Measurements from ENCODE around the gene MYH4. TPM values are rescaled to one million over a fixed set of nuclear protein-coding genes. Genes with fewer than 3 reads are reported as not detected.

The MYH4 gene
- total and polyA plus RNA-seq, 7 donors, result 0.06 to 0.54 (median 0.24) TPM; not detected in 1

DNA sequence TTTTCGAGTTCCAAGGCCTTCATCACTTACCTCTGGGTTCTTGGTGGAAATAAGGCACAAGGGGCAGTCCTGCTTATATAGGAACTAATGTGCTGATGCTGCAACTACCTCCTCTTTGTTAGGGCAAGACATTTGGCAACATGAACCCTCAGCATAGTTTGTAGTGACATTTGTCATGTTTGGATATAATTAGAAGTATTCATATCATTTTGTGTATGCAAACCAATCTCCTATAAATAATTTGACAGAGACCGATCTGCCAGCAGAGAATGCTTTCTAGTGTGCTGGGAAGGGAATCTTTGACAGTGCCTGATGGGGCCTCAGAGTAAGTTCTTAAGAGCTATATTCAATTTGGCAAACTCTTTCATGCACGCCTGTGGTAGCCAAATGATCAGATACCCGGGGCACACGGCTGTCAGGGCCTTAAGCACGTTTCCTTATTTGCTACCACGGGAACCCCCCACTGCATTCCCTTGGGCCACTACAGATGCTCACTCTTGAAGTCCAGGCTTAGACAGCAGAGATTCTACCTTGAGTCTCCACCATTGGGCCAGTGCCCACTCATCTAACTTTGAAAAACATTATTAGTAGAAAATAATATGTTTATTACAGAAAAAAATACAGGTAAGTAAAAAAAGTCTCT, 47.3 kb downstream of the MYH4 start, which contains the start of gene MYH8:
Gene MYH8 (minus strand): TSS at position 51 of the 643 bp plus-strand sequence. CDS start 1,723 bp downstream, outside the sequence.
- no peak for DNase-seq
- intact Hi-C loops (cut with DNase I), result no loop called here
- TF ChIP-seq, protein P1, sequence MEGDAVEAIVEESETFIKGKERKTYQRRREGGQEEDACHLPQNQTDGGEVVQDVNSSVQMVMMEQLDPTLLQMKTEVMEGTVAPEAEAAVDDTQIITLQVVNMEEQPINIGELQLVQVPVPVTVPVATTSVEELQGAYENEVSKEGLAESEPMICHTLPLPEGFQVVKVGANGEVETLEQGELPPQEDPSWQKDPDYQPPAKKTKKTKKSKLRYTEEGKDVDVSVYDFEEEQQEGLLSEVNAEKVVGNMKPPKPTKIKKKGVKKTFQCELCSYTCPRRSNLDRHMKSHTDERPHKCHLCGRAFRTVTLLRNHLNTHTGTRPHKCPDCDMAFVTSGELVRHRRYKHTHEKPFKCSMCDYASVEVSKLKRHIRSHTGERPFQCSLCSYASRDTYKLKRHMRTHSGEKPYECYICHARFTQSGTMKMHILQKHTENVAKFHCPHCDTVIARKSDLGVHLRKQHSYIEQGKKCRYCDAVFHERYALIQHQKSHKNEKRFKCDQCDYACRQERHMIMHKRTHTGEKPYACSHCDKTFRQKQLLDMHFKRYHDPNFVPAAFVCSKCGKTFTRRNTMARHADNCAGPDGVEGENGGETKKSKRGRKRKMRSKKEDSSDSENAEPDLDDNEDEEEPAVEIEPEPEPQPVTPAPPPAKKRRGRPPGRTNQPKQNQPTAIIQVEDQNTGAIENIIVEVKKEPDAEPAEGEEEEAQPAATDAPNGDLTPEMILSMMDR (IDR thresholded peaks at IDR 0.05), result no peak
- Histone ChIP-seq H3K4me1 (no peaks in the 10 kb centered on the region), H3K27me3 (ENCODE audit: insufficient read depth in 3 of 3, low read length in 2 of 3) (no peaks in the 10 kb centered on the region), H3K4me3 (no peak within 1 kb of the TSS), H3K36me3 (ENCODE audit: insufficient read depth in 1 of 2, low read depth in 1 of 2) (no peaks in the 10 kb centered on the region), H3K27ac (no peak within 1 kb of the TSS), H3K9me3 (no peaks in the 10 kb centered on the region)
- WGBS, 3 donors, result 40 to 56% (median 42%) methylated on average over 7 of the region's 7 CpGs
- ATAC-seq, result no peak

DNA sequence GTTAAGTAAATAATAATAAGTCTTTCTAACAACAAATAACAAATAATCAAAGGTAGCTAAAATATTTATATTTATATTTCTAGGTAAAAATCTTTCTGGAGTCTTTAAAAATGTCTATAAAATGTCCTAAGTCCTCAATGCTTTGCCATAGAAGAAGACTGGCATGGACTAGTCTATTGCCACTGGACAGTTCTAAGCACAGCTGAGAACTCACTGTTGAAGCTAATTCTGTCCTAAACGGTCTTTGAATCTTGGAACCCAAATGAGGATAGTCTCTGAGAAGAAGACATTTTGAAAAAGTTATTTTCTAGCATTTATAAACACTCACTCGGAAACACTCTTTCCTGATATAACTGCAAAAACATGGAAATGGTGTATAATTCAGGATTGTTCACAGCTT, 48.1 kb downstream of the MYH4 start:
- no peak overlapping the region for H3K27ac ChIP-seq
- no peaks in the 10 kb centered on the region for H3K9me3 ChIP-seq
- TF ChIP-seq, protein P1 (IDR thresholded peaks at IDR 0.05), result no peak
- H3K36me3 ChIP-seq (ENCODE audit: insufficient read depth in 1 of 2, low read depth in 1 of 2), result no peaks in the 10 kb centered on the region
- 56 to 72% (median 60%) methylated on average over 2 of the region's 2 CpGs for WGBS, 3 donors
- ATAC-seq (no peak), DNase-seq (no peak)
- intact Hi-C loops (cut with DNase I), result no loop called here
- H3K4me3 ChIP-seq, result no peak overlapping the region
- no peaks in the 10 kb centered on the region for H3K4me1 ChIP-seq
- no peaks in the 10 kb centered on the region for H3K27me3 ChIP-seq (ENCODE audit: insufficient read depth in 3 of 3, low read length in 2 of 3)

DNA sequence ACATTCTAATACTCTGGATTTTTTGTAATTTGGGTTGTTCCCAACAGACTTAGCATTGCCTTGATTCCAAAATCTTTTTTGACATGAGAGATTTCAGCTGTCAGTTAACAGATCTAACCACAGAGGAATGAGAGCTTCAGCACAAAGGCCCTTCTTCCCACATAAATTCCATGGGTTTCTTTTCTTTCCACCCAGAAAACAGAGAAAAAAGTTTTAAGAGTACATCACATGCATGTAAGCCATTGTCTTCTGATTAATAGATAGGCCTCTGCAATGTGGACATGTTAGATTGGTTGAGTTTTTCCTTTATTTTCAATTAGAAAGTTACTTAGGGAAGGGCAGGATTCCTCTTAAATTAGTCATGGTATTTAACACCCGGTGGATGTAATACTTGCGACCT, 48.5 kb downstream of the MYH4 start:
- intact Hi-C loops (cut with DNase I), result no loop called here
- Histone ChIP-seq H3K9me3 (no peaks in the 10 kb centered on the region), H3K36me3 (ENCODE audit: insufficient read depth in 1 of 2, low read depth in 1 of 2) (no peaks in the 10 kb centered on the region), H3K4me3 (no peak overlapping the region), H3K27ac (no peak overlapping the region), H3K27me3 (ENCODE audit: insufficient read depth in 3 of 3, low read length in 2 of 3) (no peaks in the 10 kb centered on the region), H3K4me1 (no peaks in the 10 kb centered on the region)
- WGBS, 3 donors, result 56 to 76% (median 64%) methylated on average over 2 of the region's 2 CpGs
- TF ChIP-seq, protein P1 (IDR thresholded peaks at IDR 0.05), result no peak
- no peak for DNase-seq
- ATAC-seq, result no peak

DNA sequence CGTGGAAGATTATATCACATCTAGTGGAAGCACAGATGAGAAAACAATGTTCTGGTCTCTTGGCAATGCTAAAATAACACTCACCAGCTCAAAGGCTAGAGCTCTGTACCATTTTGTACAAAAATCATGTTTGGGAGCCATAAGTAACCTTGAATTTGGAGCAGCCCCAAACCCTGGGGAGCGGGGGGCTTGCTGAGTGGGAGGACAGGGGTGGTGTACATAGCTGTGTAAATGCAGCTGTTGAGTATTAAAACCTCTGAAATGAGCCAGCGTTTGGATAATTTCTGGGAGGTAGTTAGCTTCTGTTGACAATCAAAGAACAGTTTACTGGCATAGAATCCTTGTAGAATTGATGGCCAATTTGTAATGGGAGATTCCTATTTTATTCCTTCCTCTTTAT, 51.9 kb downstream of the MYH4 start:
- DNase-seq (no peak), ATAC-seq (no peak)
- intact Hi-C loops (cut with DNase I), result no loop called here
- TF ChIP-seq, protein P1 (IDR thresholded peaks at IDR 0.05), result no peak
- 33 to 51% (median 38%) methylated on average over 3 of the region's 3 CpGs for WGBS, 3 donors
- H3K36me3 ChIP-seq (ENCODE audit: insufficient read depth in 1 of 2, low read depth in 1 of 2), result no peaks in the 10 kb centered on the region
- no peaks in the 10 kb centered on the region for H3K4me1 ChIP-seq
- H3K9me3 ChIP-seq, result no peaks in the 10 kb centered on the region
- H3K27me3 ChIP-seq (ENCODE audit: insufficient read depth in 3 of 3, low read length in 2 of 3), result no peaks in the 10 kb centered on the region
- no peak overlapping the region for H3K27ac ChIP-seq
- no peak overlapping the region for H3K4me3 ChIP-seq

DNA sequence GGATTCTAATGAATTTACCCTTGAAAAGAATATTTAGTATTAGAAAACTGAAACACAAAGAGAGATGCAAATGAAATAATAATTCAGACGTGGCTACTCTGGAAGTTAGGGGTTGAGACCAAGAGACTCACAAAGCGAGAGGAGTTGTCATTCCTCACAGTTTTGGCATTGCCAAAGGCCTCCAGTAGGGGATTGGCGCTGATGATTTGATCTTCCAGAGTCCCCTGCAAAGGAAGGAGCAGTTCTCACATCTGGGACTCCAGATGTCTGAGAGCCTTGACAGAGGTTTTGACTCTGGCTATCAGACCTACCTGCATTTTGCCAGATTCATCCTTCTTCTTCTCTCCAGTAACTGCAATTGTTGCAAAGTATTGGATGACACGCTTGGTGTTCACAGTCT, 54.2 kb downstream of the MYH4 start:
- DNase-seq (no peak), ATAC-seq (no peak)
- TF ChIP-seq, protein P1 (IDR thresholded peaks at IDR 0.05), result no peak
- Histone ChIP-seq H3K36me3 (ENCODE audit: insufficient read depth in 1 of 2, low read depth in 1 of 2) (no peaks in the 10 kb centered on the region), H3K4me1 (no peaks in the 10 kb centered on the region), H3K9me3 (no peaks in the 10 kb centered on the region), H3K27ac (no peak overlapping the region), H3K27me3 (ENCODE audit: insufficient read depth in 3 of 3, low read length in 2 of 3) (no peaks in the 10 kb centered on the region), H3K4me3 (no peak overlapping the region)
- WGBS, 3 donors, result 51 to 82% (median 68%) methylated on average over 4 of the region's 4 CpGs
- intact Hi-C loops (cut with DNase I), result no loop called here

Measured in psoas muscle (tissue), 8 donors.